Astrocyte (in vitro differentiated cells and primary cell): ENCODE data around the gene RASGRP3. TPM values are rescaled to one million over a fixed set of nuclear protein-coding genes. Genes with fewer than 3 reads are reported as not detected.

Experiments
- DNase-seq: peaks from one replicate; pipeline ENCODE4 v3.0.0-alpha.2; 2010; ENCODE audit warnings: low read depth
- FAIRE-seq: peaks from 2 replicates; lab custom pipeline; 2011; peaks lifted over from hg19 to GRCh38; lab: Jason Lieb, UNC
- H2AFZ ChIP-seq: 2 replicates; pipeline ENCODE4 v1.6.0; 2012; ENCODE audit warnings: low read depth, low read length, inconsistent platforms
- H3K27ac ChIP-seq: 2 replicates; pipeline ENCODE4 v1.5.1; 2011; ENCODE audit warnings: low read depth, low read length, inconsistent platforms
- H3K27me3 ChIP-seq: 2 replicates; pipeline ENCODE4 v1.6.0; 2011; ENCODE audit warnings: low read length, inconsistent platforms; ENCODE audit not compliant: insufficient read depth
- H3K36me3 ChIP-seq: 2 replicates; pipeline ENCODE4 v1.5.1; 2011; ENCODE audit warnings: low read length, inconsistent platforms; ENCODE audit not compliant: insufficient read depth
- H3K4me1 ChIP-seq: 2 replicates; pipeline ENCODE4 v1.5.1; 2011; ENCODE audit warnings: low read length, inconsistent platforms; ENCODE audit not compliant: insufficient read depth
- H3K4me2 ChIP-seq: 2 replicates; pipeline ENCODE4 v1.6.0; 2012; ENCODE audit warnings: low read length, inconsistent platforms
- H3K4me3 ChIP-seq: 2 replicates; pipeline ENCODE4 v1.5.1; 2011; ENCODE audit warnings: low read depth, mild to moderate bottlenecking, low read length, inconsistent platforms; ENCODE audit not compliant: insufficient read depth
- H3K79me2 ChIP-seq: 2 replicates; pipeline ENCODE4 v1.6.0; 2012; ENCODE audit warnings: mild to moderate bottlenecking, low read length, inconsistent platforms; ENCODE audit not compliant: insufficient read depth
- H3K9ac ChIP-seq: 2 replicates; pipeline ENCODE4 v1.6.0; 2012; ENCODE audit warnings: mild to moderate bottlenecking, low read length, inconsistent platforms
- H3K9me3 ChIP-seq: 2 replicates; pipeline ENCODE4 v1.5.1; 2012; ENCODE audit warnings: low read depth, mild to moderate bottlenecking, low read length, inconsistent platforms; ENCODE audit not compliant: insufficient read depth
- H4K20me1 ChIP-seq: 2 replicates; pipeline ENCODE4 v1.6.0; 2012; ENCODE audit warnings: low read length, inconsistent platforms; ENCODE audit not compliant: insufficient read depth
- H3K27ac Mint-ChIP-seq: one replicate; pipeline ENCODE4 v1.8.0; 2021; ENCODE audit warnings: mild to moderate bottlenecking, mixed read lengths; ENCODE audit not compliant: unreplicated experiment
- H3K27me3 Mint-ChIP-seq: one replicate; pipeline ENCODE4 v1.8.0; 2021; ENCODE audit warnings: low read depth, mixed read lengths; ENCODE audit not compliant: unreplicated experiment
- H3K36me3 Mint-ChIP-seq: one replicate; pipeline ENCODE4 v1.8.0; 2021; ENCODE audit warnings: low read depth, mixed read lengths; ENCODE audit not compliant: unreplicated experiment
- H3K4me1 Mint-ChIP-seq: one replicate; pipeline ENCODE4 v1.8.0; 2021; ENCODE audit warnings: low read depth, mixed read lengths; ENCODE audit not compliant: unreplicated experiment
- H3K4me3 Mint-ChIP-seq: one replicate; pipeline ENCODE4 v1.8.0; 2021; ENCODE audit warnings: mild to moderate bottlenecking, moderate library complexity, mixed read lengths; ENCODE audit not compliant: unreplicated experiment
- H3K9me3 Mint-ChIP-seq: one replicate; pipeline ENCODE4 v1.8.0; 2021; ENCODE audit warnings: mild to moderate bottlenecking, mixed read lengths; ENCODE audit not compliant: unreplicated experiment
- CTCF ChIP-seq: IDR thresholded peaks from 2 replicates; pipeline ENCODE4 v1.5.1; 2011; ENCODE audit warnings: low read depth, mild to moderate bottlenecking, inconsistent platforms, low read length, moderate library complexity; ENCODE audit not compliant: insufficient read depth
- EZH2 ChIP-seq: IDR thresholded peaks from 2 replicates; pipeline ENCODE4 v1.6.1; 2012; ENCODE audit warnings: mild to moderate bottlenecking, low read length, inconsistent platforms; ENCODE audit not compliant: insufficient read depth
- total RNA-seq: library from RNA; stranded (reverse); gene quantifications from 2 replicates; pipeline ENCODE4 v1.2.1, GENCODE V29; 2021

RASGRP3 gene
- total RNA-seq, 1 donor from 2014 or later: 2.8 TPM

GRCh38 chr2:33577668-33578067 is 101.2 kb downstream of the RASGRP3 start:
- H3K27ac Mint-ChIP-seq: no peak overlapping the region

GRCh38 chr2:33579227-33579626 is 102.8 kb downstream of the RASGRP3 start:
- no peak for TF ChIP-seq EZH2
- no peak for TF ChIP-seq CTCF
- Histone ChIP-seq H3K4me2 (no peak overlapping the region), H3K4me3 (no peak overlapping the region), H2AFZ (no peak overlapping the region), H3K36me3 (peaks cover 21% of the 10 kb centered on the region), H3K79me2 (no peaks in the 10 kb centered on the region), H3K9me3 (no peaks in the 10 kb centered on the region), H3K27ac (no peak overlapping the region), H4K20me1 (peaks cover 12% of the 10 kb centered on the region), H3K9ac (no peak overlapping the region), H3K27me3 (no peaks in the 10 kb centered on the region), H3K4me1 (no peaks in the 10 kb centered on the region)
- Mint-ChIP-seq H3K36me3 (no peaks in the 10 kb centered on the region), H3K4me1 (no peaks in the 10 kb centered on the region), H3K27ac (no peak overlapping the region), H3K4me3 (no peak overlapping the region), H3K27me3 (no peaks in the 10 kb centered on the region), H3K9me3 (no peaks in the 10 kb centered on the region)
- no peak for DNase-seq
- no peak for FAIRE-seq

More at GRCh38 chr2:33577668-33578067, 101.2 kb downstream of the RASGRP3 start:
- no peaks in the 10 kb centered on the region for H3K36me3 Mint-ChIP-seq
- Histone ChIP-seq H2AFZ (no peak overlapping the region), H3K9ac (no peak overlapping the region), H3K4me2 (peak overlapping the region; percentile 51), H3K27me3 (no peaks in the 10 kb centered on the region), H3K36me3 (peaks cover 9% of the 10 kb centered on the region), H4K20me1 (peaks cover 7% of the 10 kb centered on the region), H3K27ac (no peak overlapping the region), H3K4me3 (no peak overlapping the region), H3K4me1 (no peaks in the 10 kb centered on the region), H3K9me3 (no peaks in the 10 kb centered on the region), H3K79me2 (no peaks in the 10 kb centered on the region)
- H3K9me3 Mint-ChIP-seq: no peaks in the 10 kb centered on the region
- TF ChIP-seq CTCF: no peak
- TF ChIP-seq EZH2: no peak
- DNase-seq: peak; percentile 16
- H3K4me1 Mint-ChIP-seq: no peaks in the 10 kb centered on the region
- no peak for FAIRE-seq
- H3K4me3 Mint-ChIP-seq: no peak overlapping the region
- no peaks in the 10 kb centered on the region for H3K27me3 Mint-ChIP-seq

GRCh38 chr2:33581872-33582271 is 105.4 kb downstream of the RASGRP3 start:
- Histone ChIP-seq H3K4me3 (no peak overlapping the region), H3K9ac (no peak overlapping the region), H4K20me1 (peaks cover 17% of the 10 kb centered on the region), H3K4me2 (no peak overlapping the region), H3K9me3 (no peaks in the 10 kb centered on the region), H2AFZ (no peak overlapping the region), H3K27me3 (no peaks in the 10 kb centered on the region), H3K79me2 (no peaks in the 10 kb centered on the region), H3K4me1 (no peaks in the 10 kb centered on the region), H3K27ac (no peak overlapping the region), H3K36me3 (peaks cover 45% of the 10 kb centered on the region)
- H3K27me3 Mint-ChIP-seq: no peaks in the 10 kb centered on the region
- no peaks in the 10 kb centered on the region for H3K9me3 Mint-ChIP-seq
- H3K4me1 Mint-ChIP-seq: no peaks in the 10 kb centered on the region
- no peak overlapping the region for H3K4me3 Mint-ChIP-seq
- H3K36me3 Mint-ChIP-seq: peaks cover 4% of the 10 kb centered on the region
- no peak overlapping the region for H3K27ac Mint-ChIP-seq
- FAIRE-seq: no peak
- DNase-seq: no peak
- no peak for TF ChIP-seq EZH2
- TF ChIP-seq CTCF: no peak
